H1 (cell line): Measurements from ENCODE around the gene FCER1A. TPM values are rescaled to one million over a fixed set of nuclear protein-coding genes. Genes with fewer than 3 reads are reported as not detected.

ENCODE experiments used
- CTCF ChIA-PET: fragments of 300-600 bp; sonication (Branson Sonifier 250); formaldehyde crosslinking; loops from one replicate; lab custom pipeline; 2021; ENCODE audit not compliant: partially characterized antibody; lab: Charles Lee
- POLR2A ChIA-PET: fragments of 300-600 bp; sonication (Branson Sonifier 250); formaldehyde crosslinking; loops from one replicate; lab custom pipeline; 2021; ENCODE audit warnings: inconsistent platforms; ENCODE audit not compliant: partially characterized antibody; lab: Charles Lee
- DNase-seq, 2 experiments: peaks; one replicate each; pipeline versions ENCODE4 v3.0.0 to v3.0.0-alpha.2; 2010 to 2022; ENCODE audit warnings: low spot score in 2 of 2, low read depth in 1 of 2, mixed read lengths in 1 of 2
- FAIRE-seq: peaks from 2 replicates; lab custom pipeline; 2011; peaks lifted over from hg19 to GRCh38; lab: Jason Lieb, UNC
- H2AFZ ChIP-seq: 2 replicates; pipeline ENCODE4 v1.8.1; 2012; ENCODE audit warnings: low read length, inconsistent platforms
- H2AK5ac ChIP-seq: 2 replicates; pipeline ENCODE4 v1.6.1; 2013; ENCODE audit warnings: low read depth, low read length
- H2BK120ac ChIP-seq: replicated peaks from 2 replicates; pipeline ENCODE3; 2013; ENCODE audit warnings: low read depth, low read length, inconsistent platforms
- H2BK12ac ChIP-seq: 2 replicates; pipeline ENCODE4 v1.6.1; 2013; ENCODE audit warnings: low read depth, low read length
- H2BK15ac ChIP-seq: 2 replicates; pipeline ENCODE4 v1.6.1; 2013; ENCODE audit warnings: low read length
- H2BK20ac ChIP-seq: 2 replicates; pipeline ENCODE4 v1.6.1; 2013; ENCODE audit warnings: low read length
- H2BK5ac ChIP-seq: 2 replicates; pipeline ENCODE4 v1.6.1; 2013; ENCODE audit warnings: low read depth, low read length
- H3K14ac ChIP-seq: 2 replicates; pipeline ENCODE4 v1.6.1; 2013; ENCODE audit warnings: inconsistent platforms; ENCODE audit not compliant: insufficient read length
- H3K18ac ChIP-seq: 2 replicates; pipeline ENCODE4 v1.6.1; 2013; ENCODE audit warnings: low read length; ENCODE audit errors: extremely low read depth
- H3K23ac ChIP-seq: 2 replicates; pipeline ENCODE4 v1.6.1; 2013; ENCODE audit warnings: inconsistent platforms; ENCODE audit not compliant: insufficient read length
- H3K23me2 ChIP-seq: 2 replicates; pipeline ENCODE4 v1.6.1; 2013; ENCODE audit warnings: low read depth, low read length
- H3K27ac ChIP-seq: 2 replicates; pipeline ENCODE4 v1.6.1; 2011; ENCODE audit warnings: low read depth, low read length, inconsistent platforms
- H3K27me3 ChIP-seq, 4 experiments: replicated peaks in 1 of 4; 1 replicate in 1 of 4; 2 replicates in 3 of 4; pipeline versions ENCODE4 v1.6.1 to v1.8.1; 2011 to 2013; ENCODE audit warnings: low read length in 3 of 4, mild to moderate bottlenecking in 3 of 4, inconsistent platforms in 2 of 4, mixed read lengths in 2 of 4, moderate library complexity in 1 of 4; ENCODE audit not compliant: control insufficient read depth in 3 of 4, insufficient read depth in 3 of 4; ENCODE audit errors: extremely low read depth in 1 of 4
- H3K36me3 ChIP-seq, 4 experiments: 2 replicates each; pipeline versions ENCODE4 v1.6.1 to v1.8.1; 2011 to 2013; ENCODE audit warnings: mild to moderate bottlenecking in 4 of 4, low read length in 3 of 4, moderate library complexity in 2 of 4, control low read depth in 1 of 4, inconsistent platforms in 1 of 4; ENCODE audit not compliant: insufficient read depth in 4 of 4, control insufficient read depth in 2 of 4
- H3K4ac ChIP-seq: replicated peaks from 2 replicates; pipeline ENCODE3; 2013; ENCODE audit warnings: low read length, low read depth, mixed read lengths, inconsistent platforms; ENCODE audit not compliant: insufficient read length
- H3K4me1 ChIP-seq, 4 experiments: replicated peaks in 1 of 4; 1 replicate in 1 of 4; 2 replicates in 3 of 4; pipeline versions ENCODE4 v1.6.1 to v1.8.1; 2011 to 2013; ENCODE audit warnings: low read length in 3 of 4, inconsistent platforms in 2 of 4, mixed read lengths in 1 of 4; ENCODE audit not compliant: insufficient read depth in 4 of 4, control insufficient read depth in 3 of 4
- H3K4me2 ChIP-seq, 2 experiments: 2 replicates each; pipeline versions ENCODE4 v1.6.1 to v1.8.1; 2011 to 2013; ENCODE audit warnings: low read depth in 2 of 2, low read length in 2 of 2, control low read depth in 1 of 2, inconsistent platforms in 1 of 2, mild to moderate bottlenecking in 1 of 2; ENCODE audit not compliant: insufficient read depth in 1 of 2
- H3K4me3 ChIP-seq, 4 experiments: fragments of 200-600, 300-600 bp in 1 of 4; sonication (generic), shearing (Covaris generic), sonication (Bioruptor Twin) in 1 of 4; 2 replicates each; pipeline versions ENCODE4 v1.5.1 to v1.8.1; 2011 to 2016; ENCODE audit warnings: low read length in 4 of 4, low read depth in 3 of 4, control low read depth in 2 of 4, inconsistent platforms in 2 of 4, mild to moderate bottlenecking in 2 of 4, mixed read lengths in 1 of 4, moderate library complexity in 1 of 4; ENCODE audit not compliant: insufficient read depth in 2 of 4; ENCODE audit errors: extremely low read depth in 1 of 4
- H3K56ac ChIP-seq: replicated peaks from 2 replicates; pipeline ENCODE3; 2013; ENCODE audit warnings: low read depth, mild to moderate bottlenecking, mixed read lengths, low read length, inconsistent platforms; ENCODE audit not compliant: insufficient read length
- H3K79me1 ChIP-seq: 2 replicates; pipeline ENCODE4 v1.6.1; 2013; ENCODE audit warnings: low read depth, low read length, control low read depth
- H3K79me2 ChIP-seq, 2 experiments: 2 replicates each; pipeline versions ENCODE4 v1.6.1 to v1.8.1; 2012 to 2013; ENCODE audit warnings: low read length in 2 of 2, mild to moderate bottlenecking in 2 of 2, inconsistent platforms in 1 of 2; ENCODE audit not compliant: insufficient read depth in 2 of 2, control insufficient read depth in 1 of 2
- H3K9ac ChIP-seq, 4 experiments: replicated peaks in 1 of 4; 1 replicate in 1 of 4; 2 replicates in 3 of 4; pipeline versions ENCODE4 v1.6.1 to v1.8.1; 2011 to 2013; ENCODE audit warnings: low read depth in 3 of 4, low read length in 3 of 4, control low read depth in 2 of 4, mild to moderate bottlenecking in 2 of 4, moderate library complexity in 2 of 4, inconsistent platforms in 1 of 4; ENCODE audit errors: extremely low read depth in 1 of 4
- H3K9me3 ChIP-seq, 2 experiments: 2 replicates each; pipeline versions ENCODE4 v1.6.1 to v1.8.1; 2012 to 2013; ENCODE audit warnings: mild to moderate bottlenecking in 2 of 2, moderate library complexity in 2 of 2, control low read depth in 1 of 2, inconsistent platforms in 1 of 2, low read depth in 1 of 2, low read length in 1 of 2, mixed read lengths in 1 of 2; ENCODE audit not compliant: insufficient read depth in 2 of 2
- H4K20me1 ChIP-seq, 2 experiments: replicated peaks in 1 of 2; 2 replicates each; pipeline versions ENCODE3 to v1.8.1; 2011 to 2013; ENCODE audit warnings: inconsistent platforms in 2 of 2, low read length in 2 of 2, mild to moderate bottlenecking in 1 of 2; ENCODE audit not compliant: insufficient read depth in 2 of 2, control insufficient read depth in 1 of 2
- H4K5ac ChIP-seq: 2 replicates; pipeline ENCODE4 v1.6.1; 2013; ENCODE audit warnings: low read length, low read depth, mixed read lengths, inconsistent platforms; ENCODE audit not compliant: insufficient read length
- H4K8ac ChIP-seq: 2 replicates; pipeline ENCODE4 v1.8.0; 2013; ENCODE audit warnings: mild to moderate bottlenecking, moderate library complexity, low read length, inconsistent platforms; ENCODE audit not compliant: insufficient read depth; ENCODE audit errors: extremely low read depth
- H4K91ac ChIP-seq: replicated peaks from 2 replicates; pipeline ENCODE3; 2013; ENCODE audit warnings: low read length, mixed read lengths, inconsistent platforms; ENCODE audit not compliant: insufficient read length
- ATF2 ChIP-seq: IDR thresholded peaks from 2 replicates; pipeline ENCODE4 v1.6.1; 2012; ENCODE audit warnings: low read length, inconsistent platforms
- CBX8 ChIP-seq: fragments of 300-800, 300-1000 bp; sonication (generic); IDR thresholded peaks from 2 replicates; pipeline ENCODE4 v1.7.1; 2016; ENCODE audit warnings: low read depth, low read length, borderline replicate concordance
- EZH2 ChIP-seq: fragments of 200-600 bp; sonication (generic); IDR thresholded peaks from 2 replicates; pipeline ENCODE4 v1.7.1; 2012; ENCODE audit warnings: low read depth, mild to moderate bottlenecking, moderate library complexity, low read length, inconsistent platforms; ENCODE audit not compliant: severe bottlenecking
- RFX5 ChIP-seq: IDR thresholded peaks from 2 replicates; pipeline ENCODE4 v1.6.1; 2011; ENCODE audit warnings: low read depth, low read length, improper control_type of control experiment, borderline replicate concordance
- RNF2 ChIP-seq: fragments of 200-900, 300-1000 bp; sonication (generic); IDR thresholded peaks from 2 replicates; pipeline ENCODE4 v1.7.1; 2016; ENCODE audit warnings: borderline replicate concordance, low read depth, mild to moderate bottlenecking, antibody characterized with exemption, low read length; ENCODE audit not compliant: poor library complexity, severe bottlenecking; ENCODE audit errors: missing control alignments
- SP1 ChIP-seq: IDR thresholded peaks from 2 replicates; pipeline ENCODE4 v1.6.1; 2011; ENCODE audit warnings: low read depth, low read length
- TAF7 ChIP-seq: optimal IDR thresholded peaks from 2 replicates; pipeline ENCODE3; 2011; ENCODE audit warnings: low read depth, mild to moderate bottlenecking, inconsistent platforms, low read length, moderate library complexity, borderline replicate concordance
- WGBS, 2 experiments: shearing (Covaris generic) in 1 of 2; methylation state at CpG; one replicate each; pipeline versions ENCODE4 v1.1.6 to v1.1.7; 2013 to 2015; ENCODE audit warnings: low lambda C conversion rate in 2 of 2, mixed read lengths in 2 of 2, inconsistent platforms in 1 of 2, low coverage in 1 of 2, missing lambda C conversion rate in 1 of 2; ENCODE audit not compliant: insufficient replicate concordance in 2 of 2, insufficient coverage in 1 of 2, insufficient read length in 1 of 2; ENCODE audit errors: extremely low coverage in 1 of 2, missing lambda C conversion rate in 1 of 2; 5-methylcytosine and 5-hydroxymethylcytosine counted together
- polyA plus RNA-seq, 7 experiments: library from polyadenylated mRNA; depleted of rRNA in 3 of 7; stranded (reverse) in 5 of 7; unstranded in 2 of 7; fragments of >200 nt in 5 of 7; fragments of 200-250 nt in 2 of 7; gene quantifications; 1 replicate in 5 of 7; 2 replicates in 1 of 7; 4 replicates in 1 of 7; pipeline versions ENCODE4 v1.2.1 to v1.2.3, GENCODE V29; 2011 to 2013; ENCODE audit warnings: missing spikeins in 2 of 7, mixed read lengths in 2 of 7
- total RNA-seq: library from RNA; stranded (reverse); fragmentation: NEBNext Ultra II Directional; extraction: Animal tissue kit (Norgen Biotek cat#: 25700); gene quantifications from 2 replicates; pipeline ENCODE4 v1.2.1, GENCODE V29; 2021

FCER1A gene
- total and polyA plus RNA-seq, 2 of the 8 experiments (the other 6 are each of a cell fraction or from before 2014, with no cell fraction given), result not detected

- FAIRE-seq (no peak), DNase-seq (no peak)
- Histone ChIP-seq H4K91ac (no peak overlapping the region), H3K79me2 (no peaks in the 10 kb centered on the region), H3K27ac (no peak overlapping the region), H3K14ac (no peak overlapping the region), H2BK15ac (no peak overlapping the region), H3K9me3 (peaks cover 35 to 43% of the 10 kb centered on the region in 2 experiments), H2BK12ac (no peak overlapping the region), H2BK5ac (no peak overlapping the region), H3K4me3 (no peak overlapping the region), H3K18ac (no peak overlapping the region), H2BK20ac (no peak overlapping the region), H3K4me2 (no peak overlapping the region), H2AFZ (no peak overlapping the region), H2AK5ac (no peak overlapping the region), H3K79me1 (no peaks in the 10 kb centered on the region), H3K56ac (no peak overlapping the region), H3K4me1 (no peaks in the 10 kb centered on the region), H3K23me2 (no peaks in the 10 kb centered on the region), H3K36me3 (no peaks in the 10 kb centered on the region), H2BK120ac (no peak overlapping the region), H4K20me1 (no peaks in the 10 kb centered on the region), H3K4ac (no peak overlapping the region), H4K8ac (no peak overlapping the region), H4K5ac (no peak overlapping the region), H3K23ac (no peak overlapping the region), H3K9ac (no peak overlapping the region), H3K27me3 (no peaks in the 10 kb centered on the region)
- WGBS, 2 experiments, result 74% methylated on average over 2 of the region's 2 CpGs; no CpG with 5 or more reads in 1 of the 2 experiments
- ChIA-PET CTCF (interaction anchor here (0.7 kb wide), 1 partner anchor 14 kb away, joined by 3 read pairs; no protein-coding TSS in a partner anchor), POLR2A (no interaction called here)
- no peak for TF ChIP-seq ATF2
- no peak for TF ChIP-seq TAF7
- TF ChIP-seq RFX5, result no peak
- no peak for TF ChIP-seq EZH2
- TF ChIP-seq SP1, result no peak
- TF ChIP-seq CBX8, result no peak
- no peak for TF ChIP-seq RNF2
Measured at GRCh38 chr1:159334797-159335196, 32.7 kb downstream of the FCER1A start.
